SK-N-SH (cell line): ENCODE data around the gene ARID5A. TPM values are rescaled to one million over a fixed set of nuclear protein-coding genes. Genes with fewer than 3 reads are reported as not detected.

Source experiments
- CTCF ChIA-PET: fragments of 300-600, 350-600 bp; formaldehyde crosslinking; extraction: SDS; loops from one replicate; lab custom pipeline; 2021; lab: Yijun Ruan, JAX
- POLR2A ChIA-PET: fragments of 350-600 bp; sonication (Branson Sonifier 250); formaldehyde crosslinking; extraction: SDS; loops from one replicate; lab custom pipeline; 2020; ENCODE audit warnings: antibody characterized with exemption, inconsistent platforms; lab: Yijun Ruan, JAX
- DNase-seq: peaks from one replicate; pipeline ENCODE4 v3.0.0; 2012
- H2AFZ ChIP-seq: fragments of 200-600 bp; sonication (generic); 2 replicates; pipeline ENCODE4 v1.8.1; 2016; ENCODE audit warnings: antibody characterized with exemption, mild to moderate bottlenecking, low read depth
- H3F3A ChIP-seq: fragments of 200-600 bp; sonication (generic); replicated peaks from 2 replicates; pipeline ENCODE3; 2016; ENCODE audit warnings: antibody characterized with exemption, mild to moderate bottlenecking; ENCODE audit not compliant: insufficient read depth
- H3K27ac ChIP-seq, 2 experiments: fragments of 200-500 bp in 1 of 2; fragments of 200-600 bp in 1 of 2; sonication (Bioruptor generic) in 1 of 2; sonication (generic), shearing (Covaris generic) in 1 of 2; 2 replicates each; pipeline versions ENCODE4 v1.5.1 to v1.6.1; 2014 to 2016; ENCODE audit warnings: low read depth in 2 of 2, inconsistent platforms in 1 of 2, low read length in 1 of 2, mild to moderate bottlenecking in 1 of 2, mixed read lengths in 1 of 2
- H3K27me3 ChIP-seq: fragments of 200-600 bp; sonication (generic), shearing (Covaris generic); 2 replicates; pipeline ENCODE4 v1.6.1; 2016; ENCODE audit warnings: mixed run types; ENCODE audit not compliant: insufficient read depth
- H3K36me3 ChIP-seq, 2 experiments: fragments of 200-500 bp in 1 of 2; fragments of 200-600 bp in 1 of 2; sonication (Bioruptor generic) in 1 of 2; sonication (generic) in 1 of 2; replicated peaks in 1 of 2; 2 replicates each; pipeline versions ENCODE3 to v1.5.1; 2014 to 2016; ENCODE audit warnings: low read length in 1 of 2, mild to moderate bottlenecking in 1 of 2; ENCODE audit not compliant: insufficient read depth in 2 of 2, control insufficient read depth in 1 of 2
- H3K4me1 ChIP-seq, 2 experiments: fragments of 200-500 bp in 1 of 2; fragments of 200-600 bp in 1 of 2; sonication (Bioruptor generic) in 1 of 2; sonication (generic), shearing (Covaris generic) in 1 of 2; 2 replicates each; pipeline versions ENCODE4 v1.5.1 to v1.6.1; 2014 to 2016; ENCODE audit warnings: low read depth in 1 of 2, low read length in 1 of 2, mixed run types in 1 of 2; ENCODE audit not compliant: insufficient read depth in 2 of 2, control insufficient read depth in 1 of 2
- H3K4me2 ChIP-seq: fragments of 200-600 bp; sonication (generic), shearing (Covaris generic); 2 replicates; pipeline ENCODE4 v1.6.1; 2017; ENCODE audit warnings: mixed run types
- H3K4me3 ChIP-seq, 2 experiments: fragments of 200-500 bp in 1 of 2; fragments of 200-600 bp in 1 of 2; sonication (Bioruptor generic) in 1 of 2; sonication (generic), shearing (Covaris generic) in 1 of 2; 2 replicates each; pipeline versions ENCODE4 v1.5.1 to v1.8.1; 2014 to 2016; ENCODE audit warnings: low read depth in 2 of 2, inconsistent platforms in 1 of 2, low read length in 1 of 2, mild to moderate bottlenecking in 1 of 2, mixed read lengths in 1 of 2, moderate library complexity in 1 of 2
- H3K79me2 ChIP-seq: fragments of 200-600 bp; sonication (generic); 2 replicates; pipeline ENCODE4 v1.8.1; 2017; ENCODE audit warnings: mild to moderate bottlenecking; ENCODE audit not compliant: insufficient read depth
- H3K9ac ChIP-seq: fragments of 200-600 bp; sonication (generic); 2 replicates; pipeline ENCODE4 v1.6.1; 2017; ENCODE audit warnings: mixed run types
- H3K9me2 ChIP-seq: fragments of 200-600 bp; sonication (generic); 2 replicates; pipeline ENCODE4 v1.6.1; 2017; ENCODE audit warnings: mixed run types
- H3K9me3 ChIP-seq: fragments of 200-600 bp; sonication (generic); 2 replicates; pipeline ENCODE4 v1.6.1; 2017; ENCODE audit warnings: mixed run types, mild to moderate bottlenecking, moderate library complexity
- H4K20me1 ChIP-seq: fragments of 200-600 bp; sonication (generic); 2 replicates; pipeline ENCODE4 v1.6.1; 2017; ENCODE audit warnings: mild to moderate bottlenecking, mixed run types; ENCODE audit not compliant: insufficient read depth
- EZH2phosphoT487 ChIP-seq: fragments of 200-600 bp; sonication (generic); IDR thresholded peaks from 2 replicates; pipeline ENCODE4 v1.6.1; 2017; ENCODE audit warnings: low read depth, mixed run types, mild to moderate bottlenecking, antibody characterized with exemption, moderate library complexity, borderline replicate concordance
- FOXM1 ChIP-seq: IDR thresholded peaks from 2 replicates; pipeline ENCODE4 v1.4.0; 2012; ENCODE audit warnings: low read depth, mild to moderate bottlenecking
- GATA2 ChIP-seq: sonication (generic); formaldehyde crosslinking; IDR thresholded peaks from 2 replicates; pipeline ENCODE4 v1.5.0; 2020; ENCODE audit warnings: mild to moderate bottlenecking, missing genetic modification reagents
- JUND ChIP-seq: IDR thresholded peaks from 2 replicates; pipeline ENCODE4 v1.4.0; 2012
- MXI1 ChIP-seq: IDR thresholded peaks from 2 replicates; pipeline ENCODE4 v1.6.1; 2012; ENCODE audit warnings: mild to moderate bottlenecking, low read depth, low read length, improper control_type of control experiment
- PBX3 ChIP-seq: IDR thresholded peaks from 2 replicates; pipeline ENCODE4; 2012
- POLR2AphosphoS5 ChIP-seq: IDR thresholded peaks from 2 replicates; pipeline ENCODE4 v1.6.1; 2012; ENCODE audit warnings: low read depth, low read length
- TAF1 ChIP-seq: IDR thresholded peaks from 2 replicates; pipeline ENCODE4 v1.6.1; 2012; ENCODE audit warnings: low read depth, mild to moderate bottlenecking, low read length, moderate library complexity, borderline replicate concordance
- USF2 ChIP-seq: fragments of 150-350 bp; IDR thresholded peaks from 2 replicates; pipeline ENCODE4 v1.6.1; 2017; ENCODE audit warnings: antibody characterized with exemption, low read length, low read depth, borderline replicate concordance
- YY1 ChIP-seq: IDR thresholded peaks from 2 replicates; pipeline ENCODE4 v1.4.0; 2012; ENCODE audit warnings: low read depth, mild to moderate bottlenecking
- WGBS: methylation state at CpG from one replicate; pipeline ENCODE4 v1.1.6; 2017; ENCODE audit warnings: low lambda C conversion rate; 5-methylcytosine and 5-hydroxymethylcytosine counted together
- polyA plus RNA-seq, 3 experiments: library from polyadenylated mRNA; depleted of rRNA; stranded (reverse); fragments of >200 nt; gene quantifications; 2 replicates each; pipeline ENCODE4 v1.2.3, GENCODE V29; 2012

ARID5A gene
- polyA plus RNA-seq, 1 of the 3 experiments (the other 2 are of a cell fraction), result 3.3 TPM

GRCh38 chr2:96491860-96492497, 44.6 kb upstream of the ARID5A start:
- peaks cover 10% of the 10 kb centered on the region; the same call in 1 of the 2 replicates for H3K27me3 ChIP-seq
- no peaks in the 10 kb centered on the region for H3K79me2 ChIP-seq
- no peak for DNase-seq
- CTCF ChIA-PET, result interaction anchor here (0.6 to 1.9 kb wide), 8 partner anchors 9 to 85 kb away, joined by 3 to 5 read pairs (median 3); no protein-coding TSS in a partner anchor
- no peaks in the 10 kb centered on the region for H3F3A ChIP-seq
- 31% methylated on average over 1 of the region's 1 CpG for WGBS
- POLR2A ChIA-PET, result no interaction called here
- TF ChIP-seq YY1 (no peak), GATA2 (CRISPR knock-in tag) (no peak), FOXM1 (no peak), EZH2phosphoT487 (no peak), TAF1 (no peak), MXI1 (no peak), JUND (no peak), POLR2AphosphoS5 (no peak)
- TF ChIP-seq, all 33 proteins: peak for 0
- H3K9me2 ChIP-seq, result no peaks in the 10 kb centered on the region
- no peak overlapping the region for H3K4me3 ChIP-seq
- no peaks in the 10 kb centered on the region; the same call in 1 of the 2 replicates for H3K9me3 ChIP-seq
- H3K4me1 ChIP-seq, result no peaks in the 10 kb centered on the region
- no peak overlapping the region for H3K4me2 ChIP-seq
- no peaks in the 10 kb centered on the region for H4K20me1 ChIP-seq
- no peak overlapping the region for H3K27ac ChIP-seq
- H3K36me3 ChIP-seq, result no peaks in the 10 kb centered on the region
- no peak overlapping the region for H3K9ac ChIP-seq
- no peak overlapping the region for H2AFZ ChIP-seq

GRCh38 chr2:96493072-96493471, 43.5 kb upstream of the ARID5A start:
- DNase-seq, result no peak
- WGBS, result 45% methylated on average over 5 of the region's 5 CpGs
- no peaks in the 10 kb centered on the region for H3K36me3 ChIP-seq

More at GRCh38 chr2:96493072-96493471, 43.5 kb upstream of the ARID5A start:
- Histone ChIP-seq H3F3A (no peaks in the 10 kb centered on the region), H3K4me2 (no peak overlapping the region), H3K4me3 (no peak overlapping the region), H3K27me3 (peaks cover 19% of the 10 kb centered on the region; the same call in 1 of the 2 replicates), H3K9ac (no peak overlapping the region), H2AFZ (no peak overlapping the region), H4K20me1 (no peaks in the 10 kb centered on the region), H3K4me1 (no peaks in the 10 kb centered on the region; a peak in 1 of 4 replicates), H3K79me2 (no peaks in the 10 kb centered on the region), H3K27ac (no peak overlapping the region), H3K9me3 (no peaks in the 10 kb centered on the region; the same call in 1 of the 2 replicates), H3K9me2 (no peaks in the 10 kb centered on the region)
- ChIA-PET POLR2A (no interaction called here), CTCF (interaction anchor here (0.8 to 1.6 kb wide), 4 partner anchors 10 to 86 kb away, joined by 3 to 4 read pairs (median 4); no protein-coding TSS in a partner anchor)
- TF ChIP-seq USF2 (no peak), PBX3 (no peak), FOXM1 (no peak)
